Measurements from ENCODE around the gene C12orf57. TPM values are rescaled to one million over a fixed set of nuclear protein-coding genes. Genes with fewer than 3 reads are reported as not detected.

C12orf57 gene
- total and polyA plus RNA-seq, 12 donors: 134 to 654 (median 175) TPM

- no peaks in the 10 kb centered on the region for H3K9me3 ChIP-seq
- peak overlapping the region in 9 of 10 donors; percentile 20 to 80 (median 68) for H3K27ac ChIP-seq
- WGBS, 2 donors: 55 to 59% methylated on average over 3 of the region's 3 CpGs
- peaks cover 0 to 33% (median 0%) of the 10 kb centered on the region in 9 donors for H3K4me1 ChIP-seq
- no peak for TF ChIP-seq CTCF (IDR thresholded peaks at IDR 0.05)
- DNase-seq (no peak), ATAC-seq (peak; percentile 11 to 53 (median 36))
- no peaks in the 10 kb centered on the region for H3K27me3 ChIP-seq
- no peak overlapping the region for H3K4me3 ChIP-seq
- intact Hi-C loops (cut with DNase I): no loop called here
- peaks cover 0 to 100% (median 72%) of the 10 kb centered on the region in 9 donors for H3K36me3 ChIP-seq
Observed at GRCh38 chr12:6978611-6979011, 34.8 kb downstream of the C12orf57 start.

DNA sequence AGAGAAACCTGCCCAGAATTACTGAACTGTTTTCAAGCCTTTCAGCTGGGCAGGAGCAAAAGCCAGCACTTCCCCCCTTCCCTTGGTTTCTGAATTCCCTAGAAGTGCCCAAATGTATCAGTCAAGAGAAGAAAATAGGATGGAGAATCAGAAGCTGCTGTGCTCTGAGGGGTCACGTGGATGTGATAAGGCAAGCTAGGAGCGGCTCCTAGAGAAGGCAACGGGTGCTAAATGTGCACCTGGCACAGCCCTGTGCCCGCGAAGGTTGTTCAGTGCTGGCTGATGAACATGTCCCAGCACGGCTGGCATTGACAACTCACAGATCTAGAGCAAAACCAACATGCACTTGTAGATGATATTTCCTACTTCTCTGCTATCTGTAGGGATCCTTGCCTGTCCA, 35.2 kb downstream of the C12orf57 start:
- Histone ChIP-seq H3K4me3 (no peak overlapping the region), H3K27ac (peak overlapping the region in 9 of 10 donors; percentile 20 to 80 (median 68)), H3K4me1 (peaks cover 0 to 33% (median 0%) of the 10 kb centered on the region in 9 donors), H3K36me3 (peaks cover 0 to 100% (median 72%) of the 10 kb centered on the region in 9 donors), H3K9me3 (no peaks in the 10 kb centered on the region), H3K27me3 (no peaks in the 10 kb centered on the region)
- WGBS, 2 donors: 46 to 69% methylated on average over 6 of the region's 6 CpGs
- ATAC-seq (peak in 7 of 8 donors; percentile 68 to 90 (median 82)), DNase-seq (no peak)
- TF ChIP-seq CTCF (IDR thresholded peaks at IDR 0.05): no peak
- intact Hi-C loops (cut with DNase I): no loop called here

- ATAC-seq: peak in 2 of 8 donors; percentile 2 to 22
- no peaks in the 10 kb centered on the region for H3K9me3 ChIP-seq
- no peaks in the 10 kb centered on the region for H3K27me3 ChIP-seq
- TF ChIP-seq CTCF (IDR thresholded peaks at IDR 0.05): no peak
- intact Hi-C loops (cut with DNase I): no loop called here
- H3K36me3 ChIP-seq: peaks cover 0 to 100% (median 69%) of the 10 kb centered on the region in 9 donors
- no peak overlapping the region for H3K4me3 ChIP-seq
- 58 to 73% methylated on average over 3 of the region's 3 CpGs for WGBS, 2 donors
- peaks cover 0 to 33% (median 0%) of the 10 kb centered on the region in 9 donors for H3K4me1 ChIP-seq
- H3K27ac ChIP-seq: peak overlapping the region in 8 of 10 donors; percentile 20 to 80 (median 70)
- DNase-seq: no peak
Observed at GRCh38 chr12:6979453-6979852, 35.6 kb downstream of the C12orf57 start.

- no peaks in the 10 kb centered on the region for H3K27me3 ChIP-seq
- TF ChIP-seq CTCF (IDR thresholded peaks at IDR 0.05): no peak
- ATAC-seq (no peak), DNase-seq (no peak)
- H3K9me3 ChIP-seq: no peaks in the 10 kb centered on the region
- H3K27ac ChIP-seq: peak overlapping the region in 2 of 10 donors; percentile 36 to 80
- peaks cover 0 to 98% (median 64%) of the 10 kb centered on the region in 9 donors for H3K36me3 ChIP-seq
- H3K4me3 ChIP-seq: no peak overlapping the region
- peaks cover 0 to 33% (median 0%) of the 10 kb centered on the region in 9 donors for H3K4me1 ChIP-seq
- intact Hi-C loops (cut with DNase I): no loop called here
- WGBS, 2 donors: 96 to 100% methylated on average over 4 of the region's 4 CpGs
Observed at GRCh38 chr12:6980075-6980474, 36.3 kb downstream of the C12orf57 start.
